SK-N-SH treated with all-trans-retinoic acid at 6 μM for 48 hours (cell line): ENCODE data around the gene SAPCD2.

ENCODE experiments used
- ATAC-seq: fragments of 200-7000 bp; cut with Tn5 transposase; 3 replicates; pipeline ENCODE4 v1.9.1; 2020; ENCODE audit warnings: mild to moderate bottlenecking, moderate library complexity
- ARNTL ChIP-seq: fragments of 450-650 bp; formaldehyde crosslinking; IDR thresholded peaks from 2 replicates; pipeline ENCODE4 v1.5.0; 2020; ENCODE audit warnings: low read depth, mild to moderate bottlenecking, moderate library complexity, borderline replicate concordance
- BACH2 ChIP-seq: fragments of 250-450 bp; sonication (Bioruptor Pico); IDR thresholded peaks from 2 replicates; pipeline ENCODE4 v1.9.0; 2021; ENCODE audit warnings: mild to moderate bottlenecking, borderline replicate concordance
- CSDC2 ChIP-seq: fragments of 250-450 bp; sonication (Bioruptor Pico); IDR thresholded peaks from 2 replicates; pipeline ENCODE4 v1.5.0; 2020; ENCODE audit warnings: mild to moderate bottlenecking, moderate library complexity
- ESRRG ChIP-seq: fragments of 250-450 bp; sonication (Bioruptor Pico); IDR thresholded peaks from 2 replicates; pipeline ENCODE4 v1.6.1; 2021; ENCODE audit warnings: mild to moderate bottlenecking
- OSR1 ChIP-seq: fragments of 250-450 bp; sonication (Bioruptor Pico); IDR thresholded peaks from 2 replicates; pipeline ENCODE4 v1.8.0; 2022; ENCODE audit warnings: moderate library complexity, mild to moderate bottlenecking, inconsistent platforms
- PPARA ChIP-seq: fragments of 250-450 bp; sonication (Bioruptor Pico); IDR thresholded peaks from 2 replicates; pipeline ENCODE4 v1.5.0; 2020; ENCODE audit warnings: mild to moderate bottlenecking, borderline replicate concordance
- RARB ChIP-seq: fragments of 250-450 bp; sonication (Bioruptor Pico); IDR thresholded peaks from 2 replicates; pipeline ENCODE4 v1.8.0; 2021; ENCODE audit warnings: mild to moderate bottlenecking, moderate library complexity
- SNAI2 ChIP-seq: fragments of 250-450 bp; sonication (Bioruptor Pico); IDR thresholded peaks from 2 replicates; pipeline ENCODE4 v1.5.0; 2020; ENCODE audit warnings: mild to moderate bottlenecking, moderate library complexity
- TCF4 ChIP-seq: fragments of 250-450 bp; sonication (Bioruptor Pico); IDR thresholded peaks from 2 replicates; pipeline ENCODE4 v1.8.0; 2021; ENCODE audit warnings: mild to moderate bottlenecking, moderate library complexity, borderline replicate concordance
- TOX ChIP-seq: fragments of 250-450 bp; sonication (Bioruptor Pico); IDR thresholded peaks from 2 replicates; pipeline ENCODE4 v1.8.0; 2021; ENCODE audit warnings: mild to moderate bottlenecking, moderate library complexity, borderline replicate concordance
- ZC3H10 ChIP-seq: fragments of 250-450 bp; sonication (Bioruptor Pico); IDR thresholded peaks from 2 replicates; pipeline ENCODE4 v1.5.1; 2021; ENCODE audit warnings: mild to moderate bottlenecking, moderate library complexity
- ZFP3 ChIP-seq: fragments of 250-450 bp; sonication (Bioruptor Pico); IDR thresholded peaks from 2 replicates; pipeline ENCODE4 v1.5.0; 2020; ENCODE audit warnings: mild to moderate bottlenecking, moderate library complexity
- ZFP30 ChIP-seq: fragments of 450-650 bp; formaldehyde crosslinking; IDR thresholded peaks from 2 replicates; pipeline ENCODE4 v1.5.0; 2022; ENCODE audit warnings: mild to moderate bottlenecking, moderate library complexity
- ZNF70 ChIP-seq: fragments of 450-650 bp; formaldehyde crosslinking; IDR thresholded peaks from 2 replicates; pipeline ENCODE4 v1.5.0; 2020; ENCODE audit warnings: mild to moderate bottlenecking, moderate library complexity
- ZNF8 ChIP-seq: fragments of 450-650 bp; formaldehyde crosslinking; IDR thresholded peaks from 2 replicates; pipeline ENCODE4 v1.5.0; 2020; ENCODE audit warnings: mild to moderate bottlenecking, moderate library complexity
- TF ChIP-seq, protein P1 (sequence below): fragments of 250-450 bp; sonication (Bioruptor Pico); IDR thresholded peaks from 2 replicates; pipeline ENCODE4 v1.8.0; 2020; ENCODE audit warnings: mild to moderate bottlenecking, moderate library complexity, borderline replicate concordance
- TF ChIP-seq, protein P2 (sequence below): fragments of 250-450 bp; sonication (Bioruptor Pico); IDR thresholded peaks from 2 replicates; pipeline ENCODE4 v1.5.0; 2020; ENCODE audit warnings: mild to moderate bottlenecking, moderate library complexity
- TF ChIP-seq, protein P3 (sequence below): fragments of 250-450 bp; sonication (Bioruptor Pico); IDR thresholded peaks from 2 replicates; pipeline ENCODE4 v1.5.1; 2020; ENCODE audit warnings: low read depth, mild to moderate bottlenecking, moderate library complexity

The SAPCD2 gene

DNA sequence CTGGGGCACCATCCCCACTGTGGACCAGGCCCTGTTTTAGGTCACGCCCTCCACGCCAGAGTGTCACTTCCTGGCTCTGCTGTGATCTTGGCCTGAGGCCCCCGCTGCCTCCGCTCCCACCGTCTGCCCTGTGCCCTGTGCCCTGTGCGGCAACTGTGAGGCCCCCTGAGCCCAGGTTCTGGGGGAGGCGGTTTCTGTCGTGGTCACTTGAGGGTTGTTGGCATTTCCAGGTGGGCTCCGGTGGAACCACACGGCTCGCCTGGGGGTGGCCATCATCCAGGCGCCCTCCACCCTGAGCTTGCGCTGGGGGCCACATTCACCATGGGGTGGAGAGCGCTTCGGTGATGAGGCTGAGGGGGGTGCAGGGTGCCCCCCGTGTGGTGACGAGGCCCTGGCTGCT lies 37.6 kb upstream of the SAPCD2 start (continued):
- no peak for TF ChIP-seq RARB (CRISPR knock-in tag)

DNA sequence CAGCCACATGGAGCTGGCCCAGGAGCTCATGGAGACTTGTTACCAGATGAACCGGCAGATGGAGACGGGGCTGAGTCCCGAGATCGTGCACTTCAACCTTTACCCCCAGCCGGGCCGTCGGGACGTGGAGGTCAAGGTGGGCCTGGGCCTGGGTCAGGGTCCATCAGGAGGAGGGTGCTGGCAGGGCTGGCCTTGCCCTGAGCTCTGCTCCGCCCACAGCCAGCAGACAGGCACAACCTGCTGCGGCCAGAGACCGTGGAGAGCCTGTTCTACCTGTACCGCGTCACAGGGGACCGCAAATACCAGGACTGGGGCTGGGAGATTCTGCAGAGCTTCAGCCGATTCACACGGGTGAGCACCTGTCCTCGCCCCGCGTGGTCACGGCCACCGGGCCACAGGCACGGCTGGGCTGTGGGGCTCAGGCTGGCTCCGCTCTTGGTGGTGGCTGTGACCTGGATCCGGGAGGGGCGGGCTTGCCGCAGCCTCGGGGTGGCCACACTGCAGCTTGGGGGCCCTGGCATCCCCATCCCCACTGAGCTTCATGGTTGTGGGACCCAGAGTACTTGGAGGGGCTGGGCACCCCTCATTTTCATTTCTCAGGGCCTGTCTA lies 37.1 kb upstream of the SAPCD2 start:
- TF ChIP-seq RARB (CRISPR knock-in tag) (no peak), ZNF70 (no peak), TOX (CRISPR knock-in tag) (no peak), ESRRG (CRISPR knock-in tag) (no peak), ZFP3 (CRISPR knock-in tag) (no peak), ZNF8 (CRISPR knock-in tag) (no peak)
- no peak; the same call in 1 of the 3 replicates for ATAC-seq

DNA sequence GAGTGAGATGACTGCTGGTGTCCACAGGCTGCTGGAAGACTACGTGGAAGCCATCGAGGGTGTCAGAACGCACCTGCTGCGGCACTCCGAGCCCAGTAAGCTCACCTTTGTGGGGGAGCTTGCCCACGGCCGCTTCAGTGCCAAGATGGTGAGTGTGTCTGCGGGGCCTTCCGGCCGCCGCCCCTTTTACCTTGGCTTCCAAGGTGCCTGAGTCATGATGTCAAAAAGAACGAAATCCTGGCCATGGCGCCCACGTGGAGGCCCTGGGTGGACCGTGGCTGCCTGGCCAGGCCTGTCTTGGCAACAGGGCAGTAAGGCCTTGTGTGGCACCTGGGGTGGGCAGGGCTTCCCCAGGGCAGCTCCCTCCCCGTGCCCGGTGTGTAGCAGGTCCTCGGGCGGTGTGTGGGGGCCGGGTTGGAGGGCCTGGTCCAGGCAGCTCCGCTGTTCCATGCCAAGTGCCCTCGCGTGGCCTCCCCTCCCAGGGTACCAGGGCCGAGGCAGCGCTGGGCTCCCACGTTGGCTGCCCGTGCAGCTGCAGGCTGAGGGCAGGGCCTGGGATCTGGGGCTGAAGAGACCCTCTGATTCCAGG lies 36.4 kb upstream of the SAPCD2 start:
- TF ChIP-seq ZNF8 (CRISPR knock-in tag) (no peak), TOX (CRISPR knock-in tag) (no peak), TCF4 (CRISPR knock-in tag) (no peak), CSDC2 (CRISPR knock-in tag) (no peak)
- ATAC-seq: no peak

DNA sequence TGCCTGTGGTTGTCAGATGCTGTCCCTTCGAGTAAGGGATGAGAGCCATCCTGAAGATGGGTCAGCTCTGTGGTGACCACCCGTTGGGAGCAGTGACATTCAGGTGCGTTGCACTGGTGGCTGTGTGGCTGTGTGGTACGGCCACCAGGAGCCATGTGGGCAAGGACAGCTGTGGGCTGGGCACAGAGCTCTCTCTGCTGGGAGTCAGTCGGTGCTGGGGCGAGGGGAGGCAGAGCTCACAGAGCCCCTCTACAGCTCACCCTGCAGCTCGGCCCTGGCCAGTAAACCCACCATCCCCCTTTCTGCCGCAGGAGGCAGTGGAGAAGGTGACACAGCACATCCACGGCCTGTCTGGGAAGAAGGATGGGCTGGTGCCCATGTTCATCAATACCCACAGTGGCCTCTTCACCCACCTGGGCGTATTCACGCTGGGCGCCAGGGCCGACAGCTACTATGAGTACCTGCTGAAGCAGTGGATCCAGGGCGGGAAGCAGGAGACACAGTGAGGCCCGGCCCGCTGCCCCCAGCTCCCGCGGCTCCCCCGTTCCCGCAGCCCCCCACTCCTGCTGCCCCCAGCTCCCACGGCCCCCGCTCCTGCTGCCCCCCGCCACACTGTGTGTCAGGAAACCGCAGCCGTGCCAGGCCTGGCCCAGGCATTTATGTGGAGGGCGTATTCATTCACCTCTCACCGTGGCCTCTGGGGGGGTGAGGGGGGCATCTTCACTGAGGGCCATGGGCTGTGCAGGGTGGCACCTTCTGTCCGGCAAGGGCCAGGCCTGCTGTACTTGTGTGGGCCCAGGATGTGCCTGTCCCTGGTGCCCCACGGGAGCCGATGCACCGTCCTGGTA lies 35.7 kb upstream of the SAPCD2 start:
- no peak for ATAC-seq
- TF ChIP-seq PPARA (CRISPR knock-in tag): no peak
- TF ChIP-seq ARNTL: no peak
- TF ChIP-seq TOX (CRISPR knock-in tag): no peak
- TF ChIP-seq, protein P1, sequence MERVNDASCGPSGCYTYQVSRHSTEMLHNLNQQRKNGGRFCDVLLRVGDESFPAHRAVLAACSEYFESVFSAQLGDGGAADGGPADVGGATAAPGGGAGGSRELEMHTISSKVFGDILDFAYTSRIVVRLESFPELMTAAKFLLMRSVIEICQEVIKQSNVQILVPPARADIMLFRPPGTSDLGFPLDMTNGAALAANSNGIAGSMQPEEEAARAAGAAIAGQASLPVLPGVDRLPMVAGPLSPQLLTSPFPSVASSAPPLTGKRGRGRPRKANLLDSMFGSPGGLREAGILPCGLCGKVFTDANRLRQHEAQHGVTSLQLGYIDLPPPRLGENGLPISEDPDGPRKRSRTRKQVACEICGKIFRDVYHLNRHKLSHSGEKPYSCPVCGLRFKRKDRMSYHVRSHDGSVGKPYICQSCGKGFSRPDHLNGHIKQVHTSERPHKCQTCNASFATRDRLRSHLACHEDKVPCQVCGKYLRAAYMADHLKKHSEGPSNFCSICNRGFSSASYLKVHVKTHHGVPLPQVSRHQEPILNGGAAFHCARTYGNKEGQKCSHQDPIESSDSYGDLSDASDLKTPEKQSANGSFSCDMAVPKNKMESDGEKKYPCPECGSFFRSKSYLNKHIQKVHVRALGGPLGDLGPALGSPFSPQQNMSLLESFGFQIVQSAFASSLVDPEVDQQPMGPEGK (CRISPR knock-in tag): no peak
- TF ChIP-seq SNAI2 (CRISPR knock-in tag): no peak
- no peak for TF ChIP-seq OSR1 (CRISPR knock-in tag)
- TF ChIP-seq, protein P2, sequence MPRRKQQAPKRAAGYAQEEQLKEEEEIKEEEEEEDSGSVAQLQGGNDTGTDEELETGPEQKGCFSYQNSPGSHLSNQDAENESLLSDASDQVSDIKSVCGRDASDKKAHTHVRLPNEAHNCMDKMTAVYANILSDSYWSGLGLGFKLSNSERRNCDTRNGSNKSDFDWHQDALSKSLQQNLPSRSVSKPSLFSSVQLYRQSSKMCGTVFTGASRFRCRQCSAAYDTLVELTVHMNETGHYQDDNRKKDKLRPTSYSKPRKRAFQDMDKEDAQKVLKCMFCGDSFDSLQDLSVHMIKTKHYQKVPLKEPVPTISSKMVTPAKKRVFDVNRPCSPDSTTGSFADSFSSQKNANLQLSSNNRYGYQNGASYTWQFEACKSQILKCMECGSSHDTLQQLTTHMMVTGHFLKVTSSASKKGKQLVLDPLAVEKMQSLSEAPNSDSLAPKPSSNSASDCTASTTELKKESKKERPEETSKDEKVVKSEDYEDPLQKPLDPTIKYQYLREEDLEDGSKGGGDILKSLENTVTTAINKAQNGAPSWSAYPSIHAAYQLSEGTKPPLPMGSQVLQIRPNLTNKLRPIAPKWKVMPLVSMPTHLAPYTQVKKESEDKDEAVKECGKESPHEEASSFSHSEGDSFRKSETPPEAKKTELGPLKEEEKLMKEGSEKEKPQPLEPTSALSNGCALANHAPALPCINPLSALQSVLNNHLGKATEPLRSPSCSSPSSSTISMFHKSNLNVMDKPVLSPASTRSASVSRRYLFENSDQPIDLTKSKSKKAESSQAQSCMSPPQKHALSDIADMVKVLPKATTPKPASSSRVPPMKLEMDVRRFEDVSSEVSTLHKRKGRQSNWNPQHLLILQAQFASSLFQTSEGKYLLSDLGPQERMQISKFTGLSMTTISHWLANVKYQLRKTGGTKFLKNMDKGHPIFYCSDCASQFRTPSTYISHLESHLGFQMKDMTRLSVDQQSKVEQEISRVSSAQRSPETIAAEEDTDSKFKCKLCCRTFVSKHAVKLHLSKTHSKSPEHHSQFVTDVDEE (CRISPR knock-in tag): no peak
- TF ChIP-seq, protein P3, sequence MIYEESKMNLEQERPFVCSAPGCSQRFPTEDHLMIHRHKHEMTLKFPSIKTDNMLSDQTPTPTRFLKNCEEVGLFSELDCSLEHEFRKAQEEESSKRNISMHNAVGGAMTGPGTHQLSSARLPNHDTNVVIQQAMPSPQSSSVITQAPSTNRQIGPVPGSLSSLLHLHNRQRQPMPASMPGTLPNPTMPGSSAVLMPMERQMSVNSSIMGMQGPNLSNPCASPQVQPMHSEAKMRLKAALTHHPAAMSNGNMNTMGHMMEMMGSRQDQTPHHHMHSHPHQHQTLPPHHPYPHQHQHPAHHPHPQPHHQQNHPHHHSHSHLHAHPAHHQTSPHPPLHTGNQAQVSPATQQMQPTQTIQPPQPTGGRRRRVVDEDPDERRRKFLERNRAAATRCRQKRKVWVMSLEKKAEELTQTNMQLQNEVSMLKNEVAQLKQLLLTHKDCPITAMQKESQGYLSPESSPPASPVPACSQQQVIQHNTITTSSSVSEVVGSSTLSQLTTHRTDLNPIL (CRISPR knock-in tag): no peak
- TF ChIP-seq ZNF8 (CRISPR knock-in tag): no peak

DNA sequence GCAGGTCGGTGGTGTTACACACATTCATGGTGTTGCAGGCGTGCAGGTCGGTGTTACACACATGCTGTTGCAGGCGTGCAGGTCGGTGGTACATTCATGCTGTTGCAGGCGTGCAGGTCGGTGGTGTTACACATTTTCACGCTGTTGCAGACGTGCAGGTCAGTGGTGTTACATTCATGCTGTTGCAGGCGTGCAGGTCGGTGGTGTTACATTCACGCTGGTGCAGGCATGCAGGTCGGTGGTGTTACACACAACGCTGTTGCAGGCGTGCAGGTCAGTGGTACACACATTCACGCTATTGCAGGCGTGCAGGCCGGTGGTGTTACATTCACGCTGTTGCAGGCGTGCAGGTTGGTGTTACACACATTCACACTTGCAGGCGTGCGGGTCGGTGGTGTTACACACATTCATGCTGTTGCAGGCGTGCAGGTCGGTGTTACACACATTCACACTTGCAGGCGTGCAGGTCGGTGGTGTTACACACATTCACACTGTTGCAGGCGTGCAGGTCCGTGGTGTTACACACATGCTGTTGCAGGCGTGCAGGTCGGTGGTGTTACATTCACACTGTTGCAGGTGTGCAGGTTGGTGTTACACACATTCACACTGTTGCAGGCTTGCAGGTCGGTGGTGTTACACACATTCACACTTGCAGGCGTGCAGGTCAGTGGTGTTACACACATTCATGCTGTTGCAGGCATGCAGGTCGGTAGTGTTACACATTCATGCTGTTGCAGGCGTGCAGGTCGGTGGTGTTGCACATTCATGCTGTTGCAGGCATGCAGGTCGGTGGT lies 33.0 kb upstream of the SAPCD2 start:
- ATAC-seq: no peak

More for the DNA sequence above, 33.0 kb upstream of the SAPCD2 start:
- no peak for TF ChIP-seq BACH2
- no peak for TF ChIP-seq PPARA (CRISPR knock-in tag)
- no peak for TF ChIP-seq CSDC2 (CRISPR knock-in tag)
- no peak for TF ChIP-seq ZNF70
- no peak for TF ChIP-seq ZNF8 (CRISPR knock-in tag)
- TF ChIP-seq ZC3H10 (CRISPR knock-in tag): no peak
- no peak for TF ChIP-seq ESRRG (CRISPR knock-in tag)
- no peak for TF ChIP-seq ZFP30
